22Rv1 (cell line): ENCODE data around the gene LAMA2.

Experiments
- H3K27ac ChIP-seq: fragments of 450-650 bp; 2 replicates; pipeline ENCODE4 v1.5.1; 2017
- CTCF ChIP-seq: fragments of 450-650 bp; IDR thresholded peaks from 2 replicates; pipeline ENCODE4 v1.5.1; 2017; ENCODE audit warnings: mild to moderate bottlenecking
- ZFX ChIP-seq: fragments of 450-650 bp; IDR thresholded peaks from 2 replicates; pipeline ENCODE4 v1.6.1; 2017; ENCODE audit warnings: antibody characterized with exemption, borderline replicate concordance

The LAMA2 gene

DNA sequence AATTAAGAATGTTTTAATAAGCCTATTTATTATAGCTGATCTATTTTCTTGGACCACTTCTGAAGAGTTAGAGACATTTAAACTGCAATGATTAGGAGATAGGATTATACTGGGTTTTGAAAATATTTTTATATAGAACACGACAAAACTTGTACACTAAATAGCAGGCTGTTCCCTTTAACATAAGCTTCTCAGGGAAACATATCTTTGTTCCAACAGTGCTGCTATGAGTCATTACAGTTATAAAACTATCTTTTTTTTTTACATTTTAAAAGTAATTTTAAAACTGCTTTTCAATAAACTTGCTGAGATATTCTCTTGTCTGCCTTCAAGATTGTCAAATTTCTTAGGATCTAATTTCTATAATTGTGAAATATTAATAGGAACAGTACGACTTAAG, 438.0 kb downstream of the LAMA2 start:
- no peak overlapping the region for H3K27ac ChIP-seq
- TF ChIP-seq CTCF: no peak
- no peak for TF ChIP-seq ZFX

DNA sequence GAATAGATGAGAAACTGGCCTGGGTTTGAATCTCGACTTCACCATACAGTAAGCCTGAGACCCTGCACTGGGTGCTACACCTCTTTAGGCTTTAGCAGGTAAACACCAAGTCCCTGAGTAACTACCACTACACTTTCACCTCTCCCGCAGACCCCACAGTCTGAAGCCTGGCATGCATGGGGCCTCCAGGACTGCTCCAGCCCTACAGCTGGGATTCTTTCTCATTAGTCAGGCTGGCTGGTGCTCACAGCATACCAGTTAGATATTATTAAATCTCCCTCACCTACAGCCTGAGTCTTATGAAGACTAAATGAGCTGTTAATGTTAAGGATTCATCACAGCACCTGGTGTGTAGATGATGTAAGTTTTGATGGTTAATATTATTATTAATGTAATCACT, 438.4 kb downstream of the LAMA2 start:
- no peak overlapping the region for H3K27ac ChIP-seq
- TF ChIP-seq ZFX (no peak), CTCF (no peak)

DNA sequence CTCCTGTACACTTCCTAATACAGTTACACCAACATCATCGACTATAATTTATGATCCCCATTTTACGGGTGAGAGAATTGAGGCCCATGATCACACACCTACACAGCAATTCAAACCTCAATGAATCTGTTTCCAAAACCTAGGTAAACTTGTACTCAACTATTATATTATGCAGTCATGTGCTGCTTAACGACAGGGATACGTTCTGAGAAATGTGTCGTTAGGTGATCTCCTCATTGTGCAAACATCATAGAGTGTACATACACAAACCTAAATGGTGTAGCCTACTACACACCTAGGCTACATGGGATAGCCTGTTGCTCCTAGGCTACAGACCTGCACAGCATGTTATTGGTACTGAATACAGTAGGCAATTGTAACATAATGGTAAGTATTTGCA, 441.4 kb downstream of the LAMA2 start:
- TF ChIP-seq ZFX (no peak), CTCF (no peak)
- no peak overlapping the region for H3K27ac ChIP-seq

DNA sequence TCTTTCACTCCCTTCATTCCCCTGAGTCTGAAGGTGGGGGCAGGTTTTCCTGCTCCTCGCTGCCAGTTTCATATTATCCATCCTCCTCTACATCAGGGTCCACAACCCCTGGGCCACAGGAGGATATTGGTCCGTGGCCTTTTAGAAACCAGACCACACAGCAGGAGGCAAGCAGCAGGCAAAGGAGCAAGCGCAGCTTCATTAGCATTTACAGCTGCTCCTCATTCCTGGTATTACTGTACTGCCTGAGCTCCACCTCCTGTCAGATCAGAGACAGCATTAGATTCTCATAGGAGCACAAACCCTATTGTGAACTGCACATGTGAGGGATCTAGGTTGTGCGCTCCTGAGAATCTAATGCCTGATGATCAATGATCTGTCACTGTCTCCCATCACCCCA, 446.7 kb downstream of the LAMA2 start:
- TF ChIP-seq ZFX: no peak
- TF ChIP-seq CTCF: no peak

GRCh38 chr6:129331450-129332138, 448.7 kb downstream of the LAMA2 start:
- H3K27ac ChIP-seq: no peak overlapping the region
- no peak for TF ChIP-seq CTCF
- TF ChIP-seq ZFX: no peak

More for the DNA sequence above, 446.7 kb downstream of the LAMA2 start:
- no peak overlapping the region for H3K27ac ChIP-seq

DNA sequence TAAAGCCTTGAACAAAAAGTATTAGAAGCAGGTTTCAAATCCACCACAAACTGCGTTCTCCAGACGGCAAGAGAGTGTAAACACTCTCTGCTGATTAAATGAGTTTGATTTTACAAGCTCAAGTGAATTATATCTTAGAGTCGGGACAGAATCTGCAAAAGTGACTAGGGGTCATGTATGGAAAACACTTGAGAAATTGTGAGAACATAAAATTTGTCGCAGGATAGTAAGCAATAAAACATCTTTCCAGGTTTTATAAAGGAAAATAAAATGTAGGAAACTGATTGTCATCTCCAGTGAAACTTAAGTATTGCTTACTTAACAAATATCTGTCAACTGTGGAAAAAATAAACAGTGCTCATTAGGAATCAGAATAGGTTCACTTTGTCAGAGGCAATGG, 452.9 kb downstream of the LAMA2 start:
- TF ChIP-seq CTCF: no peak
- TF ChIP-seq ZFX: no peak
- H3K27ac ChIP-seq: no peak overlapping the region

GRCh38 chr6:129338683-129339082, 455.7 kb downstream of the LAMA2 start:
- TF ChIP-seq ZFX: no peak
- TF ChIP-seq CTCF: no peak
- no peak overlapping the region for H3K27ac ChIP-seq
